ENCODE results near the gene MORC4. TPM values are rescaled to one million over a fixed set of nuclear protein-coding genes. Genes with fewer than 3 reads are reported as not detected.

Gene MORC4
- total RNA-seq, 1 donor from 2014 or later, result 23.7 TPM

DNA sequence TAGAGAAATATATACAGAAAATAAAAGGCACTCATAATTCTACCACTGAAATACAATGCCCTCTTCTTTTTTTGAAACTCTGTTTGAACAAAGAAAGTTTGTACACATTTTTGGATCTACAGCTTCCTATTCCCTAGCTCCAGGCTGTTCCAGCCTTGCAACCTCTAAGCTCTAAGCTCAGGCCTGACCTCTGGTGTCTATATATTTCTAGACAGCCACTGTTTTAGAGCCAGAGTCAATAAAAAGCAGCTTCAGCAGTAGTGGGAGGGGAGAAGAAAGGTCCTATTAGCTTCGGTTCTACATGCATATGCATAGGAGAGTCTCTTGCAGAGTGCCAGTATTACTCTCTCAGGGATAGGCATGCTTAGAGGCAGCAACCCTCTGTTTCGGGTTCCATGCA is 40.1 kb downstream of the MORC4 start:
- TF ChIP-seq, protein P1, sequence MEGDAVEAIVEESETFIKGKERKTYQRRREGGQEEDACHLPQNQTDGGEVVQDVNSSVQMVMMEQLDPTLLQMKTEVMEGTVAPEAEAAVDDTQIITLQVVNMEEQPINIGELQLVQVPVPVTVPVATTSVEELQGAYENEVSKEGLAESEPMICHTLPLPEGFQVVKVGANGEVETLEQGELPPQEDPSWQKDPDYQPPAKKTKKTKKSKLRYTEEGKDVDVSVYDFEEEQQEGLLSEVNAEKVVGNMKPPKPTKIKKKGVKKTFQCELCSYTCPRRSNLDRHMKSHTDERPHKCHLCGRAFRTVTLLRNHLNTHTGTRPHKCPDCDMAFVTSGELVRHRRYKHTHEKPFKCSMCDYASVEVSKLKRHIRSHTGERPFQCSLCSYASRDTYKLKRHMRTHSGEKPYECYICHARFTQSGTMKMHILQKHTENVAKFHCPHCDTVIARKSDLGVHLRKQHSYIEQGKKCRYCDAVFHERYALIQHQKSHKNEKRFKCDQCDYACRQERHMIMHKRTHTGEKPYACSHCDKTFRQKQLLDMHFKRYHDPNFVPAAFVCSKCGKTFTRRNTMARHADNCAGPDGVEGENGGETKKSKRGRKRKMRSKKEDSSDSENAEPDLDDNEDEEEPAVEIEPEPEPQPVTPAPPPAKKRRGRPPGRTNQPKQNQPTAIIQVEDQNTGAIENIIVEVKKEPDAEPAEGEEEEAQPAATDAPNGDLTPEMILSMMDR (IDR thresholded peaks at IDR 0.05; ENCODE audit: insufficient read depth, low read length, severe bottlenecking), result peak; percentile 8
- H3K4me3 ChIP-seq (ENCODE audit: low read depth, low read length), result no peak overlapping the region
- FAIRE-seq (no peak), DNase-seq (ENCODE audit: low read depth) (peak; percentile 26)
- no peaks in the 10 kb centered on the region for H3K36me3 ChIP-seq (ENCODE audit: control insufficient read depth, insufficient read depth, low read length)
- no peaks in the 10 kb centered on the region for H3K27me3 ChIP-seq (ENCODE audit: control insufficient read depth, insufficient read depth, low read length)

DNA sequence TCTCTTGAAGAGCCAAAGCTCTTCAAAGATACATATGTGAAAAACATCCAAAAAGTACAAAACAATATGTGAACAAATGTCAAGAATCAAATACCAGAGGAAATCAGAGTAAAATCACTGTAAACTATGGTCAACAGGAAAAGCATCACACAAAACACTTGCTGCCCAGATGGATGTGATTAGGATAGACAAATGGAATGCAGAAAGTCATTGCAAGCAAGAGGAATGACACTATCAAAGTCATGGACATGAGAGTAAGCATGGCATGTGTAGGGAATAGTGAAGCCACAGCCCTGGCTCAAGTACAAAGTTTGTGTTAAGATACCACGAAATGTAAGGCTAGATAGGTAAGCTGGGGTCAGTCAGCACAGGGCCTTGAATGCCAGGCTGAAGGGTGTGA is 42.2 kb downstream of the MORC4 start:
- TF ChIP-seq, protein P1 (IDR thresholded peaks at IDR 0.05; ENCODE audit: insufficient read depth, low read length, severe bottlenecking), result no peak
- no peaks in the 10 kb centered on the region for H3K27me3 ChIP-seq (ENCODE audit: control insufficient read depth, insufficient read depth, low read length)
- no peaks in the 10 kb centered on the region for H3K36me3 ChIP-seq (ENCODE audit: control insufficient read depth, insufficient read depth, low read length)
- DNase-seq (ENCODE audit: low read depth), result no peak
- no peak overlapping the region for H3K4me3 ChIP-seq (ENCODE audit: low read depth, low read length)
- peak; percentile 92 for FAIRE-seq

DNA sequence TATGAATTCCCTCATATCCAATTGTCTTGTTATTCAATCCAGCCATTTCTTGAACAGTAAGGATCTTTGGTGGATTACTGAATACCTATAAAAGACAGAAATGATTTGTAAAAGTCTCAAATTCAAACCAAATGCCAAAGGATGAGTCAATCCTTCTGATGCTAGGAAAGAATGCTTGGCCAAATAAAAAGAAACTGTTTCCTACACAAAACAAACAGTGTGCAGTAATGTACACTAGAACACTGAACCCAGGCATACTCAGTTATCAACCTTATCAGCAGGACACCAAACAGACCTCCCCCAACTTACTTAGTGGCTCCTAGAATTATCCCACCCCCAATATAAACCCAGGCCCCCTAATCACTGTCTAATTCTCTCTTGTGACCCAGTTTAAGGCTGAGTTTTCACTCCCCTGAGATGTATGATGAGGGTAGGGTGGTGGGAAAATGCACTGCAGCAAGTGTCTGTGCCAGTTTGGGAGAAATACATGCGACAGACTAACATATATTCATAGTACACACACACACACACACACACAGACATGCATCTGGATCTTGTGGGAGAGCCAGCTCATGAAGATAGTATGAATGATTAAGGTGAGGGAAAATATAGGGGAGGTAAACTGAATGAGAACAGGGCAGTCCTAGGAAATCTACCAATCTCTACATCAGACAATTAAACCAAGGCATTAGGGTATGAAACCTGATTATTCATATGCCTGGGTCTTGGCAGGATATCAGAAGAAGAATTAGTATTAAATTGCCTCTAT is 44.8 kb downstream of the MORC4 start:
- no peak for FAIRE-seq
- no peak overlapping the region for H3K4me3 ChIP-seq (ENCODE audit: low read depth, low read length)
- TF ChIP-seq, protein P1 (IDR thresholded peaks at IDR 0.05; ENCODE audit: insufficient read depth, low read length, severe bottlenecking), result no peak
- no peaks in the 10 kb centered on the region for H3K27me3 ChIP-seq (ENCODE audit: control insufficient read depth, insufficient read depth, low read length)
- peak; percentile 12 for DNase-seq (ENCODE audit: low read depth)
- H3K36me3 ChIP-seq (ENCODE audit: control insufficient read depth, insufficient read depth, low read length), result no peaks in the 10 kb centered on the region

DNA sequence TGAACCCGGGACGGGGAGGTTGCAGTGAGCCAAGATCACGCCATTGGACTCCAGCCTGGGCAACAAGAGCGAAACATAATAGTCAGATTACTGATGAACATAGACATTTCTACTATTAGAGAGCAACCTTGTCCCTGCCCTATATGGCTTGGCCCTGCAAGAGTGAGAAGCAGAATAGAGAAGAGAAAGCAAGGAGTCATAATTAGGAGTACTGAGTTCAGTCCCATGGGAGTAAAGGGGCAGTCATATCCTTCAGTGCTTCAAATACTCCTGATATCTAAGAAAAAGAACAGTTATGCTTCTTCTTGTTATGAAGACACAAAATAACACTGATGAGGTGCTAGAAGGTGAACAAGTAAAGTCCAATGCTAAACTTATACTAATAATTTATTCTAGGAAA is 46.0 kb downstream of the MORC4 start:
- Histone ChIP-seq H3K27me3 (ENCODE audit: control insufficient read depth, insufficient read depth, low read length) (no peaks in the 10 kb centered on the region), H3K4me3 (ENCODE audit: low read depth, low read length) (no peak overlapping the region), H3K36me3 (ENCODE audit: control insufficient read depth, insufficient read depth, low read length) (no peaks in the 10 kb centered on the region)
- no peak for DNase-seq (ENCODE audit: low read depth)
- TF ChIP-seq, protein P1 (IDR thresholded peaks at IDR 0.05; ENCODE audit: insufficient read depth, low read length, severe bottlenecking), result no peak
- no peak for FAIRE-seq

DNA sequence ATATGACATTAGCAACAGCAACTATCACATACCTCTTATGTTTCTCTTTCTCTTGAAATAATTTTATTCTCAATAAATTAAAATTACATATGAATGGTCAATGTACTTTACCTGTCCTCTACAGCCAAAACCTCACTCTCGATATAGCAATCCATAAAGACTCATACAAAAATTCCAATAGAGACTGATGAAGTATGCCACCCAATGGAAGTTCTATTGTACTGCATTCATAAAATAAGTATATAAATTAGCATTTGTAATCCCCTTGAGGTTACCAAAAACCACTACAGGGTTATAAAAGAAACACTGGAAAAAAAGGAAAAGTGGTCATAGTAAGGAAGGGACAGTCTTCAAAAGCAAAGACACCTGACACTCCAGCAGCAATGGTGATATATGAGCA is 47.0 kb downstream of the MORC4 start:
- FAIRE-seq, result no peak
- DNase-seq (ENCODE audit: low read depth), result peak; percentile 28
- TF ChIP-seq, protein P1 (IDR thresholded peaks at IDR 0.05; ENCODE audit: insufficient read depth, low read length, severe bottlenecking), result peak; percentile 11
- Histone ChIP-seq H3K4me3 (ENCODE audit: low read depth, low read length) (no peak overlapping the region), H3K36me3 (ENCODE audit: control insufficient read depth, insufficient read depth, low read length) (no peaks in the 10 kb centered on the region), H3K27me3 (ENCODE audit: control insufficient read depth, insufficient read depth, low read length) (no peaks in the 10 kb centered on the region)

DNA sequence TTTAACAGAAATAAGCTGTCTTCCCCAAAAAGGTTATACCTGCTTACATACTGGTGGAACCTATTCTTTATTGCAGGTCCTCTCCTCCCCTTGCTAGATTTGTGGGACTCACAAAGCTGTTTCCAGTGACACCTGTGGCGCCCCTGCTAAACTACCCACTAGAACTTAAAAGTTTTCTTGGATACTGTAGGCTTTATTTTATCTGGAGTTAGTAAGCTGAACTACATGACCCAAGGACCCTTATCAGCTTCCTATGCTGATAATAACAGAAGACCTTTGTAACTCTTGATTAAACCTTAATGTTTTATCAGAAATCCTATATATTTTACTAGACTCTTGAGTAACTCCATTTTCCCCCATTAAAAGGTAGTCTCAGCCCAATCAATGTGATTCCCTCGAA is 47.5 kb downstream of the MORC4 start:
- no peaks in the 10 kb centered on the region for H3K27me3 ChIP-seq (ENCODE audit: control insufficient read depth, insufficient read depth, low read length)
- DNase-seq (ENCODE audit: low read depth), result no peak
- H3K4me3 ChIP-seq (ENCODE audit: low read depth, low read length), result no peak overlapping the region
- no peaks in the 10 kb centered on the region for H3K36me3 ChIP-seq (ENCODE audit: control insufficient read depth, insufficient read depth, low read length)
- TF ChIP-seq, protein P1 (IDR thresholded peaks at IDR 0.05; ENCODE audit: insufficient read depth, low read length, severe bottlenecking), result no peak
- no peak for FAIRE-seq
